Ishikawa (cell line): ENCODE measurements around the gene MOK.

Source experiments
- CEBPB ChIP-seq: IDR thresholded peaks from 2 replicates; pipeline ENCODE4 v1.6.1; 2012
- CREB1 ChIP-seq: IDR thresholded peaks from 2 replicates; pipeline ENCODE4 v1.6.1; 2012; ENCODE audit warnings: low read depth
- EGR1 ChIP-seq: IDR thresholded peaks from 2 replicates; pipeline ENCODE4 v1.6.1; 2012
- EP300 ChIP-seq: IDR thresholded peaks from 2 replicates; pipeline ENCODE4 v1.6.1; 2012; ENCODE audit warnings: borderline replicate concordance
- FOXM1 ChIP-seq: IDR thresholded peaks from 2 replicates; pipeline ENCODE4 v1.6.1; 2012; ENCODE audit warnings: low read depth, borderline replicate concordance
- RAD21 ChIP-seq: IDR thresholded peaks from 2 replicates; pipeline ENCODE4 v1.6.1; 2012; ENCODE audit warnings: low read depth
- TAF1 ChIP-seq: IDR thresholded peaks from 2 replicates; pipeline ENCODE4 v1.6.1; 2012; ENCODE audit warnings: low read depth, mild to moderate bottlenecking
- TEAD4 ChIP-seq: IDR thresholded peaks from 2 replicates; pipeline ENCODE4 v1.6.1; 2012
- YY1 ChIP-seq: IDR thresholded peaks from 2 replicates; pipeline ENCODE4 v1.6.1; 2012; ENCODE audit warnings: low read depth
- ZBTB7A ChIP-seq: IDR thresholded peaks from 2 replicates; pipeline ENCODE4 v1.6.1; 2012; ENCODE audit warnings: low read depth
- TF ChIP-seq, protein P1 (sequence below): IDR thresholded peaks from 2 replicates; pipeline ENCODE4 v1.6.1; 2012
- TF ChIP-seq, protein P2 (sequence below): IDR thresholded peaks from 2 replicates; pipeline ENCODE4 v1.6.1; 2012; ENCODE audit warnings: low read depth, mild to moderate bottlenecking
- TF ChIP-seq, protein P3 (sequence below): IDR thresholded peaks from 2 replicates; pipeline ENCODE4 v1.6.1; 2012

DNA sequence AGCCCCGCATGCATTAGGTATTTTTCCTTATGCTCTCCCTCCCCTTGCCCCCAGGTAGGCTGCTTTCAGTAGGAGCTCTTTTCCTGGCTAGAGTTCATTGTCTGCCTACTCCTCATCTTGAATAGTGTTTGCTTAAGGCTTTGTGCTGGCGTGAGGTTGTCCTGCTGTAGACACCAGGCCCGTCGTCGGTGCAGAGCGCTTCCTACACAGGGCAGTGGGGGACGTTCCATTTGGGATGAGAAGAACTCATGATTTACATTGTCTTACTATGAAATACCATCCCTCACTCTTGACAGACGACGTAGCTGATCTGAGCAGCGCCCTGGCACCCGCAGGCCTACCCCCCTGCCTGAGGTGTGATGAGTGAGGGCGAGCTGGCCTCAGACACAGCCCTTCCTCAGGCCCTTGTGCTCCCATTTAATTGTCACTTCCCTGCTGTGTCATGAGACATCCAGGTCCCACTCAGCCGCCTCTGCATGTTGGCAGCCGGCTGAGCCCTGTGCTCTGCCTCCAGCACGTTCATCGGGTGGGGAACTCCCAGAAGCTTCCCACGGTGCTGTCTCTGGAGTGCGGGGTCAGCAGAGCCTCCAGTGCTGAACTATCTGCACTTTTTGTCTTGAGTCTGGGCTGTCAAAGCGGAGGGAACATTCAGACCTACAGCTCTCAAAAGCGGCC is 89.3 kb downstream of the MOK start:
- TF ChIP-seq EP300 (no peak), TAF1 (no peak), CEBPB (no peak), FOXM1 (no peak), RAD21 (no peak), EGR1 (no peak), TEAD4 (no peak), CREB1 (no peak), ZBTB7A (no peak), YY1 (no peak)
- TF ChIP-seq, protein P1, sequence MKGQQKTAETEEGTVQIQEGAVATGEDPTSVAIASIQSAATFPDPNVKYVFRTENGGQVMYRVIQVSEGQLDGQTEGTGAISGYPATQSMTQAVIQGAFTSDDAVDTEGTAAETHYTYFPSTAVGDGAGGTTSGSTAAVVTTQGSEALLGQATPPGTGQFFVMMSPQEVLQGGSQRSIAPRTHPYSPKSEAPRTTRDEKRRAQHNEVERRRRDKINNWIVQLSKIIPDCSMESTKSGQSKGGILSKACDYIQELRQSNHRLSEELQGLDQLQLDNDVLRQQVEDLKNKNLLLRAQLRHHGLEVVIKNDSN = no peak
- TF ChIP-seq, protein P2, sequence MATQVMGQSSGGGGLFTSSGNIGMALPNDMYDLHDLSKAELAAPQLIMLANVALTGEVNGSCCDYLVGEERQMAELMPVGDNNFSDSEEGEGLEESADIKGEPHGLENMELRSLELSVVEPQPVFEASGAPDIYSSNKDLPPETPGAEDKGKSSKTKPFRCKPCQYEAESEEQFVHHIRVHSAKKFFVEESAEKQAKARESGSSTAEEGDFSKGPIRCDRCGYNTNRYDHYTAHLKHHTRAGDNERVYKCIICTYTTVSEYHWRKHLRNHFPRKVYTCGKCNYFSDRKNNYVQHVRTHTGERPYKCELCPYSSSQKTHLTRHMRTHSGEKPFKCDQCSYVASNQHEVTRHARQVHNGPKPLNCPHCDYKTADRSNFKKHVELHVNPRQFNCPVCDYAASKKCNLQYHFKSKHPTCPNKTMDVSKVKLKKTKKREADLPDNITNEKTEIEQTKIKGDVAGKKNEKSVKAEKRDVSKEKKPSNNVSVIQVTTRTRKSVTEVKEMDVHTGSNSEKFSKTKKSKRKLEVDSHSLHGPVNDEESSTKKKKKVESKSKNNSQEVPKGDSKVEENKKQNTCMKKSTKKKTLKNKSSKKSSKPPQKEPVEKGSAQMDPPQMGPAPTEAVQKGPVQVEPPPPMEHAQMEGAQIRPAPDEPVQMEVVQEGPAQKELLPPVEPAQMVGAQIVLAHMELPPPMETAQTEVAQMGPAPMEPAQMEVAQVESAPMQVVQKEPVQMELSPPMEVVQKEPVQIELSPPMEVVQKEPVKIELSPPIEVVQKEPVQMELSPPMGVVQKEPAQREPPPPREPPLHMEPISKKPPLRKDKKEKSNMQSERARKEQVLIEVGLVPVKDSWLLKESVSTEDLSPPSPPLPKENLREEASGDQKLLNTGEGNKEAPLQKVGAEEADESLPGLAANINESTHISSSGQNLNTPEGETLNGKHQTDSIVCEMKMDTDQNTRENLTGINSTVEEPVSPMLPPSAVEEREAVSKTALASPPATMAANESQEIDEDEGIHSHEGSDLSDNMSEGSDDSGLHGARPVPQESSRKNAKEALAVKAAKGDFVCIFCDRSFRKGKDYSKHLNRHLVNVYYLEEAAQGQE = no peak
- TF ChIP-seq, protein P3, sequence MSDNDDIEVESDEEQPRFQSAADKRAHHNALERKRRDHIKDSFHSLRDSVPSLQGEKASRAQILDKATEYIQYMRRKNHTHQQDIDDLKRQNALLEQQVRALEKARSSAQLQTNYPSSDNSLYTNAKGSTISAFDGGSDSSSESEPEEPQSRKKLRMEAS = no peak
